Activated CD8-positive, alpha-beta memory T cell treated with anti-CD3 and anti-CD28 coated beads for 24 hours (primary cell): ENCODE results near the gene ACSM2B.
"Not testable (repeated sequence)": the region's sequence is repeated elsewhere in the genome, so short reads cannot be mapped to it uniquely, and the experiment has no call there.

ENCODE experiments used
- DNase-seq: peaks from one replicate; pipeline ENCODE4 v3.0.0-alpha.2; 2020

The ACSM2B gene, protein sequence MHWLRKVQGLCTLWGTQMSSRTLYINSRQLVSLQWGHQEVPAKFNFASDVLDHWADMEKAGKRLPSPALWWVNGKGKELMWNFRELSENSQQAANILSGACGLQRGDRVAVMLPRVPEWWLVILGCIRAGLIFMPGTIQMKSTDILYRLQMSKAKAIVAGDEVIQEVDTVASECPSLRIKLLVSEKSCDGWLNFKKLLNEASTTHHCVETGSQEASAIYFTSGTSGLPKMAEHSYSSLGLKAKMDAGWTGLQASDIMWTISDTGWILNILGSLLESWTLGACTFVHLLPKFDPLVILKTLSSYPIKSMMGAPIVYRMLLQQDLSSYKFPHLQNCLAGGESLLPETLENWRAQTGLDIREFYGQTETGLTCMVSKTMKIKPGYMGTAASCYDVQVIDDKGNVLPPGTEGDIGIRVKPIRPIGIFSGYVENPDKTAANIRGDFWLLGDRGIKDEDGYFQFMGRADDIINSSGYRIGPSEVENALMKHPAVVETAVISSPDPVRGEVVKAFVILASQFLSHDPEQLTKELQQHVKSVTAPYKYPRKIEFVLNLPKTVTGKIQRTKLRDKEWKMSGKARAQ

GRCh38 chr16:20576145-20576544 lies at the start of gene ACSM2B:
Gene ACSM2B (minus strand): TSS chr16:20576367. CDS start chr16:20564845, 11,522 bp downstream.
- DNase-seq, result not testable (repeated sequence)

GRCh38 chr16:20624882-20625807 lies 49.0 kb upstream of the ACSM2B start:
- no peak for DNase-seq

- no peak for DNase-seq
These were observed 48.0 kb upstream of the ACSM2B start for GRCh38 chr16:20624205-20624604.

DNA sequence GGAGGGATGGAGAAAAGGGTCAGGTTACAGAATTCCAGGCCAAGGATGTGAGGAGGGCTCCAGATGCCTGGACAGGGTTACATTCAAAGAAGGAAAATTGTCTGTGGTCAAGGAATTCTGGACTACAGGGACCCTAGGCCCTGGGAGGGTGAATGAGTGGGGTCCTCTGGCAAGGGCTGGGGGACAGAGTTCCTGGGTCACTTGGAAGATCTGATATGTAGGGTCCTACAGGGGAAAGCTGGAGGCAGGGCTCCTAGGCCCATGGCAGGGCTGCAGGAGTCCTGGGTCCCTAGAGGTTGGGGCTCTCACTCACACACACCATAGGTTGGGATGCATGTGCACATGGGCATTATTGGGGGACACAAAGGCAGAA lies 46.3 kb upstream of the ACSM2B start:
- DNase-seq, result no peak

- DNase-seq, result no peak
These were observed 45.2 kb upstream of the ACSM2B start for GRCh38 chr16:20621406-20621805.

- no peak for DNase-seq
These were observed 44.6 kb upstream of the ACSM2B start for GRCh38 chr16:20620770-20621169.

DNA sequence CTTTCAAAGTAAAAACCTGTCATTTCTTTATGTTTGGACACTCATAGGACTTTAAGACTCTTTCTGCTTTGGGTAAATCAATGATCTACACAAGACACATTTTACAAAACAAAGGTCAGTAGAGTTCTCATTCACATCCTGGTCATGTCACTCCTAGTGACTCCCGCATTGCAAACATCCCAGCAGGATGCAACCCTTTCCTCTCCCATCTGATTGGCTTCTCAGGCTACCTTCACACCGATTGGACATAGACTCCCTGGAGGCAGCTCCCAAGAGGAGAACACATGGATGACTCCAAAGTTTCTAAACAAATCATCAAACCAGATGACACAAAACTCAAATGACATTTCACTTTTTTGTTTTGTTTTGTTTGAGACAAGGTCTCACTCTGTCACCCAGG lies 43.8 kb upstream of the ACSM2B start:
- no peak for DNase-seq

DNA sequence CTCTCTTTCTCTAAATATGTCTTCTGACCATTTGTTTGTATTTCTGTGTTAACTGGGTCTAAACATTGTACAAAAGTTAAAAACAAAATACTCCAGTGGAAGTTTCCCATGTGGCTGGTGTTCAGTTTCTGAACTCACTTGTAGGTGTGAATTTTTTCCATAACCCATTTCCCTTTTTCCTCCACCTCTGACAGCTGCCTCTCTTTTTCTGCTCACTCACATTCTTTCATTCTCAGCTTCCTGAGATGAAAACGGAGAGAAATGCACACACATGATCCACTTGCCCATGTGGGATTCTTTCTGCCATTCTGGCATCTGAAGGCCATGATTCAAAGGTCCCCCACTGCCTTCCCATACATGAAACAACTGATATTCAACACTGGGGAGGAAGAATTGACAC lies 41.1 kb upstream of the ACSM2B start:
- no peak for DNase-seq

- no peak for DNase-seq
These were observed 38.3 kb upstream of the ACSM2B start for GRCh38 chr16:20614186-20615141.

- no peak for DNase-seq
These were observed 37.5 kb upstream of the ACSM2B start for GRCh38 chr16:20613481-20614185.

GRCh38 chr16:20612551-20613480 lies 36.6 kb upstream of the ACSM2B start:
- no peak for DNase-seq

DNA sequence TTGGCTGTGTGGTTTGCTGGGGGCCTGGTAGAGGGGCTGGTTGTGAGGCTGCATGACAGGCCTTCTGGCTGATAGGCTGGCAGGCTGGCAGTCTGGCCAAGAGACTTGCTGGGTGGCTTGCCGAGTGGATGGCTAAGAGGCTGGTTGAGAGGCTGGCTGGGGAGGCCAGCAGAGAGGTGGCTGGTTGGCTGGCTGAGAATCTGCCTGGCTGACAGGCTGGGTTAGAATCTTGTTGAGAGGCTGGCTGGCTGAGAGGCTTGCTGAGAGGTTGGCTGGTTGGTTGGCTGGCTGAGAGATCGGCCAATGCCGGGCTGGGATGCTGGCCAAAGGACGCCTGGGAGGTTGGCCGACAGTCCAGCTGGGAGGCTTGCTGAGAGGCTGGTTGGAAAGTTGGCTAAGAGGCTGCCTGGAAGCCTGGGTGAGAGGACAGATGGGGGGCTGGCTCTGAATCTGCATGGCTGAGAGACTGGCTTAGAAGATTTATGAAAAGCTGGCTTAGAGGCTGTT lies 35.9 kb upstream of the ACSM2B start:
- DNase-seq, result no peak

DNA sequence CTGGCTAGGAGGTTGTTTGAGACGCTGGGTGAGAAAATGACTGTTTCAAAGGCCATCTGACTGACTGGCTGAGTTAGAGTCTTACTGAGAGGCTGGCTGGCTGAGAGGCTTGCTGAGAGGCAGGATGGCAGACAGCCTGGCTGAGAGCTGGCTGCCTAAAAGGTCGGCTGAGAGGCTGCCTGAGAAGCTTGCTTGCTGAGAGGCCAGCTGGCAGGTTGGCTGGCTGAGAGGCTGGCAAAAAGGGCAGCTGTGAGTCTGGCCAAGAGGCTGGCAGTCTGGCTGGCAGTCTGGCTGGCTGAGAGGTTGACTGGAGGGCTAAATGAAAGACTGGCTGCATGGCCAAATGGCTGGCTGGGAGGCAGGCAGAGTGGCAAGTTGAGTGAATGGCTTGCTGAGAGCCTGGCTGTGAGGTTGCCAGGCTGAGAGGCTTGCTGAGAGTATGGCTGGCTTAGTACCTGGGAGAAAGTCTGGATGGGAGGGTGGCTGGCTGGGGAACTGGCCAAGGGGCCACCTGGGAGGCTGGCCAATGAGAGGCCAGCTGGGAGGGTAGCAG lies 35.3 kb upstream of the ACSM2B start:
- DNase-seq, result no peak

DNA sequence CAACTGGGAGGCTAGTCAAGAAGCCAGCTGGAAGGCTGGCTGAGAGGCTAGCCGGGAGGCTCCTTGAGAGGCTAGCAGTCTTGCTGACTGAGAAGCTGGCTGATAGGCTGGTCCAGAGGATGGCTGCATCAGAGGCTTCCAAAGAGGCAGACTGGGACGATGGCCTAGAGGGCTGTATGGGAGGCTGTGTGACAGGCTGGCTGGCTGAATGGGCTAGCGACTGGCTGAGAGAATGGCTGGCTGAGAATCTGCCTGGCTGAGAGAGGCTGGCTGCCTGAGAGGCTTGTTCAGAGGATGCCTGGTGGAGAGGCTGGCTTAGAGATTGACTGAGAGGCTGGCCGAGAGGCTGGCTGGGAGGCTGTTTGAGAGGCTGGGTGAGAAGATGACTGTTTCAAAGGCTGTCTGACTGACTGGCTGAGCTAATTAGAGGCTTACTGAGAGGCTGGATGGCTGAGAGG lies 34.8 kb upstream of the ACSM2B start:
- no peak for DNase-seq

DNA sequence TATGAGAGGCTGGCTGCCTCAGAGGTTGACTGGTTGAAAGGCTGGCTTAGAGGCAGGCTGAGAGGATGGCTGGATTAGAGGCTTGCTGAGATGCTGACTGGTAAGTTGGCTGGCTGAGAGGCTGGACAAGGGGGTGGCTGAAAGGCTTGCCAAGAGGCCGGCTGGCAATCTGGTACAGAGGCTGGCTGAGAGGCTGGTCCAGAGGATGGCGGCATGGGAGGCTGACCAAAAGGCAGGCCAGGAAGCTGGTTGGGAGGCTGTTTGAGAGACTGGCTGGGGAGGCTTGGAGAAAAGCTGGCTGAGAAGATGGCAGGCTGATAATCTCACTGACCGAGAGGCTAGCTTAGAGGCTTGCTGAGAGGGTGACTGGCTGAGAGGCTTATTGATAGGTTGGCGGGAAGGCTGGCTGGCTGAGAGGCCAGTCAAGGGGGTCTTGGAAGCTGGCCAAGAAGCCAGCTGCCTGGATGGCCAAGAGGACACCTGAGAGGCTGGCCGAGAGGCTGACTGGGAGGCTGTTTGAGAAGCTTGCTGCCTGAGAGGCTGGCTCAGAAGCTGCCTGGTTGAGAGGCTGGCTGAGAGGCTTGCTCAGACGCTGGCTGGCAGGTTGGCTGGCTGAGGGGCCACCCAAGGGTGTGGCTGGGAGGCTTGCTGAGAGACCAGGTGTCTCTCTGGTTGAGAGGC lies 34.2 kb upstream of the ACSM2B start:
- no peak for DNase-seq

- not testable (repeated sequence) for DNase-seq
These were observed 26.0 kb upstream of the ACSM2B start for GRCh38 chr16:20602205-20602604.

DNA sequence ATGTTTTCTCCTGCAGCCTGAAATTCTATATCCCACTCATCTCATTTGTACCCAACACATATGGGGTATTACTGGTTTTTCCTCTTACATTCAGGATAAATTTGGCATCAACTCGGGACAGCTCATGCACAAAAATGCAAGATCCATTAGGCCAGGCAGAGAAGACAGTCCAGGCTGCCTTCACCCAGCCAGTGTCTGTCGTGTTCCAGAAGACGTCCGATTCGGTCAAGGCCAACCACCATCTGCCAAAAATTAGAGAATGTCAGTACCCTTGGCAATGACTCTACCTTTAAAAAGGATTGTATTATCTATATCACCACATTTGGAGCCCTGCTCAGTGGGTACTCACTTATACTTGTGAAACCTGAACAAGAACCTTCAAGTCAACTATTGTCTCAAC lies 23.3 kb upstream of the ACSM2B start:
- not testable (repeated sequence) for DNase-seq

DNA sequence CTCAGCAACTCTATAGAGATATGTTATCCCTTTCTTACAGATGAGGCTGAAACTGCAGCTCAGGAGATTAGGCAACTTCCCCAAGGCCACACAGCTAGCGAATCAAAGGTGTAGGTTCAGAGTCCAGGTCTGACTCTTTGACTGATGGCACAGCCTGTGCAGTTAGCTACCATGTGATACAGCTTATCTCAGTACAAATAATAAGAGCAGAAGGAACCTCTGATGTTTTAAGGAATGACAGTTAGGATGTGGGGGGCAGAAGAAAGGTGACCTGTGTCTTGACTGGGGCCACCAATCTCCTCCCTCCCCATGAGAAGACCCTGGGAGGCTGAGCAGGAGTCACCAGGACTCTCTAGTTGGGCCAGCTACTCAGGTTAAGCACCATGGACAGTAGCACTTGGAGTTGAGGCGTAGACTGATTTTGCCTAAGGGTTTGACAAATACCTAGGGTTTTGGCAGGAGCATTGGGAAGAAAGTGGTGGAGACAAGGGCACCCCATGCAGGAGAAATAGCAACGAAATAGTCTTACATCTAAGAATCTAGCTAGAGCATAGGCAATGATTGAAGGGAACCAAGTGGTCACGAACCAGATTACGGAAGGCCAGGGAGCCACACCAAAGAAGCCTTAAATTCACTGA lies 22.8 kb upstream of the ACSM2B start:
- no peak for DNase-seq

DNA sequence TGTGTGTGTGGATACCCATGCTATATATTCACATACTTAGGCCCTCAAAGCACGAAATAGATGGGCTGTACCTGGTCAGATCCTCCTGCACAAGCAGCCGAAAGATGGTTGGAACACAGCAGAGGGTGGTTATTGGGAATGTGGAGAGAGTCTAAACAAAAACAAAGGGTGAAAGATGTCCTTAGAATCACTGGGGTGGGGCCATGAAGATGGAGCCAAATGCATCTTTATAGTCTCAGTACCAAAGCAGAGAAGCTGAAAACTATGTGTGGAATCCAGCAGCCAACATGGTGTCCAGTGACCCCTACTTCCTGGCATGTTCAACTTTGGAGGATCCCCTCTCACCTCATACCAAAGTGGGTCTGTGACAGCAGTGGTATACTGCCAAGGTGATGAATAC lies 19.5 kb upstream of the ACSM2B start:
- not testable (repeated sequence) for DNase-seq
